Hematopoietic multipotent progenitor cell treated with erythropoietin and hydrocortisone succinate and interleukin-3 and kit ligand, for 15 days (in vitro differentiated cells): ENCODE measurements around the gene HOXA4.

Experiments used
- DNase-seq: peaks from one replicate; pipeline ENCODE4 v3.0.0-alpha.2; 2015; ENCODE audit warnings: low spot score

HOXA4 gene

DNA sequence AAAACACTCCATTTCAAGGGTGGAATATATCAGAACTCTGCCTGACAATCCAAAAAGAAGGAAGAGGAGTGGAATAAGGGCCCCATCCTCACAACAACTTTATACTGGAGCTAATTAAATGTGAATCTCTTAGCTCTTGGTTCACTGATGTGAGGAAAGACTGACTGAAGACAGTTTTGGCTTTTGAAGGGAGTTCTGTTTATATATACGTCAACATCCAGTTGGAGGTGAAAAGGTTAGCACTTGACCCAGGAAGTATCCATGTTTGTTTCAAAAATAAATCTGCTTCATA, 37.8 kb downstream of the HOXA4 start:
- DNase-seq, result no peak

DNA sequence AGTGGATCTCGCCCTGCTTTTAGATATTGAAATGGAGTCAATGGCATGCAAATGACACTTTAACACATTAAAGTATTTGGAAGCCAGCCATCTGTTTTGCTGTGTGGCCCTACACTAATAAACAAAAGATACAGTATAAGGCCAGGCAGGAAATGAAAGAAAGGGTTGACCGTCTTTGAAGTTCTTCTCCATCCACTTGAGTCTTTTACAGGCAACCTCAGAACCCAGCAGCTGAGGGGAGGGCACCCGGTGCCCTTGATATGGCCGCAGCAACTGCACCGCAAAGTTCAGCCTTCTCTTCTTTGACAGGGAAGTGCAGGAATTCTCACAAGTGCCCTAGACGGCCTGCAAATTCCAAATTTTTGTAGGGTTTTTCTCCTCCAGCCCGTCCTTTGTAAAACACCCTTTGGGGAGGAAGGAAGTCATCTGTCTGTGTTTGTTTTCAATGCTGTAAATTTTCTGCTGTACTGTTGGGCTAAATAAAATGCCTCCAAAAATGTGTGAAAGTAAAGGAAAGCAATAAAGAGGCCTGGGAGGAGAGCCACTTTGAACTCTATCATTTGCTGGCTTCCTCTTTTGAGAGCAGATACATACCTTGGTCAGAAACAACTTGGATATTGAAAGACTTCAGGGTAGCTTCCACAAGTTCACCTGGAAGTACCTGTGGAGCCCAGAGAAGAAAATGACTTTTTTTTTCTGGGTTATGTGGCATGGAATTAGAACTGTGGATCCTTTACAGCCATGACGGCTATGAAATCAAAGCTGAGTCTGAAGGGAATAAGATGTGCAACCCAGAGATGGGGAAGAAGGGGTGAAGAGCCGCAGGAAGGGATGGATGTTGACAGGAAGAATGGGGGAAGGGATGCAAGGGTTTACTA, 38.4 kb downstream of the HOXA4 start:
- DNase-seq, result no peak

DNA sequence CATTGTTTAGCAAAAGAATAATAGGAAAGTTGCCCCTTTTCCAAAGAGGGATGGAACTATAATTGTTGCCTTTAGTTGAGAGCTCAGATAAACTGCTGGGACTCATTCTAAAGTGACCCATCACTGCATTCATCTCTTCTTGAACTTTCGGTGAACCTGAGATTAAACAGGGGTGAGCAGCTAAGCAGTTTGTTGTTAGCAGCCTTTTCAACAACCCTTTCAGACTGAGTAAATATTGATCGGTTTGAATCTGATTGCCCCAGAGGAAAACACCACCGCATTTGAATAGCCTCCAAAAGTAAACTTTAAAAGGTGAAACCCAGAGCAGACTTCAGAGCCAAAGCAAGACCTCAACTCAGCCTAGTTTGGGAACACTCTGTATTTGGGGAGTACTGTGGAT, 39.5 kb downstream of the HOXA4 start:
- DNase-seq, result no peak

DNA sequence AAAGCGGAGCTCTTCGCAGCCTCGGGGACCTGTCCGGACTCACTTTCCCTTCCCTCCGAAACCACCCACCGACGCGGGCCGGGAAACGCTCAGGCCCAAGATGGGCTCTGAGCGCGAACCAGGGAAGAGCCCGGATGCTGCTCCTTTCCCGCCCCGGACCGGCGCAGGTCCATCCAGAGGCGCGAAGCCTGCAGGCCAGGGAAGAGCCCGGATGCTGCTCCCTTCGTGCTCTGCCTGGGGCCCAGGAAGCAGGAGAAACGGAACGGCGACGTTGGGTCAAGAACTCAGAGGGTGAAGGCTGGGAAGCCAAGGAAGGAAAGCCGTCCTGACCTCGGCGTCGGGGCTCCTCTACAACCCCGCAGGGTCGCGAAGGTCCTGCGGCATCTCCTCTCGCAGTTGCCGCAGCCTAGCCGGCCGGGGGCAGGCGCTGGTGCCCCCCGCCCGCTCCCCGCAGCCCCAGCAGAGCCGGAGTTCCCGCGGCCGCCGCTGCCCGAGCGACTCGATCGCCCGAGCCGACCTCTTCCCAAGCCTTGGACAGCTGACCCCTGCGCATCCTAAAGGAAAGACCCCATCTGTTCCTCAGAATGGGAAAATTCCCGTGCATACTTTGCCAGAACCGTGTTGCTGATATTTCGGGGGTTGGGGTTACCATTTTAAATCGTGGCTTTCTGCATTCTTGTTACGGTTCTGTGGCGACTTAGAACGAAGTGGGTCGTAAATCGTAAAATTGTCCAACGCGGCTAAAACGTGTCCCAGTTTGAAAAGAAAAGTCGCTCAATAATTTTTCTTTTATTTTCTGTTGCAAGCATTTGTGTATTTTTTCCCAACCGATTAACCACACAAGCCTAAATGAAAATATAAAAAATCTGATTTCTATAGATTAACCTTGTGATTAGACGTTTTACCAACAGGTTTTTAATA, 42.3 kb downstream of the HOXA4 start:
- DNase-seq, result no peak

DNA sequence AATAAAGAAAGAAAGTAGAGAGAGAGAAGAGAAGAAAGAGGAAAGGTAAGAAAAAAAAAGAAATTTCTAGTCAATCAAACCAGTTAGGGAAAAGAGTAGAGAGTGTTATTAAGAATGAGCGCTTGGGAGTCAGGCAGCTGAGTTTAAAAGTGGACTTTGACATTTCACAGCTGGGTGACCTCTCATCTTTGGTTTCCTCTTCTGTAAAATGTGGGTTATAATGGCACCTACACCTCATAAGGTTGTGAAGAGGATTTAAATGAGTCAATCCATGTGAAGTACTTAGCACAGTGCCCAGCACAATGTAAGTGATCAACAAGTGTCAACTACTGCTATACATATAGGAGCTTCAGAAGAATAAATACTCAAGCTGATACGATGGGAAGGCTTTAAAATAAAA, 46.9 kb downstream of the HOXA4 start:
- DNase-seq, result no peak

DNA sequence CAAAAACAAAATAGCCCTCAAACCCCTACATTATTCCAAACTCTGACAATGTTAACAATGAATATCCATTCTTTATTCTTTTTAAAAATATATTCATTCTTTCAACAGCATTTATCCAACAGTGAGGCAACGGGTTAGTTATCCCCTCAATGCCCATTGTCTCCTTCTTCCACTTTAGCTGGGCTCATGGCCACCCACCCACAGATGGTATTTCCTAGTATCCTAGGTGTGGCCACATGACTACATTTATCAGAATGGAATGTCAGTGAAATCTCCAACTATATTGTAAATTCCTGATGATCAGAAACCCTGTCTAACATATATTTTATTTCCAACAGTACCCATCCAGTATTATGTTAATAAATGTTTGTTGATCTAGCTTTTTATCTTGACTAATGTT, 48.4 kb downstream of the HOXA4 start:
- DNase-seq, result no peak

GRCh38 chr7:27080844-27081436, 49.6 kb downstream of the HOXA4 start:
- DNase-seq, result no peak

DNA sequence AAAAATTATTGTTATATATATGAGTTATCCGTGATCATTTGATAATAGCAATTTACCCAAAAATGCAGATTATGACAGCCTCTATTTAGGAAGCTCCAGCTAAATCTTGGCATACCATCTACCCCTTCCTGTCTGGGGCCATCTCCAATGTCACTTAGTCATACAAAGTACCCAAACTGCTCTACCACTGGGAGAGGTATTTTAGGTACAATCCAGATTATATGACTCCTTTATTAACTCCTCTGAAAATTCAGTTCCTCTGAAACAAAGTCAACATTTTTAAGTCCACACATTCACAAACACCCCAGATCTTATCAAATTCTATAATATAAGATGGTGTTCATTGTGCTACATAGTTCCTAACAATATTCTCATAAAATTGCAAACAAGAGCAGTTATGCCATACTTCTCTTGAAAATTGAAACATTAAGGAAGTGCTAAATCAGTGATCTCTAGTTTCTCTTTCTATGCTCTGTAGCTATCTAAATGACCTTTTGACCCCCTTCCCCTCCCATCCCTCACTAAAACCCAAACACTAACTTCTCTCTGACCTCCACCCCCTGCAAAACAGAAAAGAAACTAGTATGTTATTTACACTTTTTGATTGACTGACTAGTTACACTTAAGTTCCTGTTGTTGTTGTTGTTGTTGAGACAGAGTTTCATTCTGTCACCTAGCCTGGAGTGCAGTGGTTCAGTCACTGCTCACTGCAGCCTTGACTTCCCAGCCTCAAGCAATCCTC, 51.2 kb downstream of the HOXA4 start:
- DNase-seq, result no peak

GRCh38 chr7:27078616-27079233, 51.8 kb downstream of the HOXA4 start:
- no peak for DNase-seq
